Osteocyte (in vitro differentiated cells): ENCODE measurements around the gene FCHSD2. TPM values are rescaled to one million over a fixed set of nuclear protein-coding genes. Genes with fewer than 3 reads are reported as not detected.

ENCODE experiments used
- DNase-seq: peaks from one replicate; pipeline ENCODE4 v3.0.0; 2021; ENCODE audit warnings: mixed read lengths; ENCODE audit not compliant: unreplicated experiment; ENCODE audit errors: extremely low spot score
- H3K27ac Mint-ChIP-seq: one replicate; pipeline ENCODE4 v1.8.0; 2021; ENCODE audit warnings: mild to moderate bottlenecking, mixed read lengths; ENCODE audit not compliant: unreplicated experiment
- H3K27me3 Mint-ChIP-seq: one replicate; pipeline ENCODE4 v1.8.0; 2021; ENCODE audit warnings: mixed read lengths; ENCODE audit not compliant: unreplicated experiment
- H3K36me3 Mint-ChIP-seq: one replicate; pipeline ENCODE4 v1.8.0; 2021; ENCODE audit warnings: mixed read lengths; ENCODE audit not compliant: unreplicated experiment
- H3K4me1 Mint-ChIP-seq: one replicate; pipeline ENCODE4 v1.8.0; 2021; ENCODE audit warnings: mixed read lengths; ENCODE audit not compliant: unreplicated experiment
- H3K4me3 Mint-ChIP-seq: one replicate; pipeline ENCODE4 v1.8.0; 2021; ENCODE audit warnings: mild to moderate bottlenecking, moderate library complexity, mixed read lengths; ENCODE audit not compliant: unreplicated experiment
- H3K9me3 Mint-ChIP-seq: one replicate; pipeline ENCODE4 v1.8.0; 2021; ENCODE audit warnings: mixed read lengths; ENCODE audit not compliant: unreplicated experiment
- CTCF ChIP-seq: fragments of 200-600 bp; sonication (generic); IDR thresholded peaks from 2 replicates; pipeline ENCODE4 v1.5.0; 2021; ENCODE audit warnings: antibody characterized with exemption, mild to moderate bottlenecking, moderate library complexity
- total RNA-seq: library from RNA; stranded (reverse); gene quantifications from 2 replicates; pipeline ENCODE4 v1.2.1, GENCODE V29; 2021

The FCHSD2 gene
- total RNA-seq, 1 donor from 2014 or later: 39.4 TPM

GRCh38 chr11:72834905-72835304 lies 307.2 kb downstream of the FCHSD2 start:
- H3K9me3 Mint-ChIP-seq: no peaks in the 10 kb centered on the region
- H3K4me3 Mint-ChIP-seq: no peak overlapping the region
- DNase-seq: no peak
- H3K27ac Mint-ChIP-seq: no peak overlapping the region
- H3K4me1 Mint-ChIP-seq: peaks cover 20% of the 10 kb centered on the region
- TF ChIP-seq CTCF: no peak
- H3K27me3 Mint-ChIP-seq: no peaks in the 10 kb centered on the region
- peaks cover 11% of the 10 kb centered on the region for H3K36me3 Mint-ChIP-seq

DNA sequence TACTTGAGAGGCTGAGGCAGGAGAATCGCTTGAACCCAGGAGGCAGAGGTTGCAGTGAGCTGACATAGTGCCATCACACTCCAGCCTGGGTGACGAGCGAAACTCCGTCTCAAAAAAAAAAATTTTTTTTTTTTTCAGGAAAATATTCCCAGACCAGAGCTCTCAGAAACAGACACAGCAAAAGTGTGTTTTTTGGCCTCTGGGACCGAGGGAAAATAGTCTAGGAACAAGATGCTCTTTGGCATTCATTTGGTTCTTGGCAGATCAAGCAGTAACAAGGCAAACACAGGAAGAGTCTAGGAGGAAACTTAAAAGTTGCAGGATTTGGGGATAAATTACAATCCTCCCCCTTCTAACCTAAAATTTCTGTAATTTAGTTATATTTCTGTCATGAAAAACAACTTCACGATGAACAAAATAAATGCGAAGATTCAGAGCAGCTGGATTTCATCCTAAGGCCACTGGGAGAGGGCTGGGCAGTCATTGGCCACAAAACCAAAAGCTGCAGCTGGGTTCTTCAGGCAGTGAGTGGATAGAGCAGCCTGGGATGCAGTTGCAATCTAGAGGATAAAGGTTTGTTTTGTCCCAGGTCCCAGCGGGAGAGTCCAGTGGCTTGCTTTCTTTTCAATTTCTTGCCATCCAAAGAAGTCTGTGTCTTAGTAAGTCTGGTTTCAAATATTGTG lies 308.2 kb downstream of the FCHSD2 start:
- peak; percentile 42 for DNase-seq
- Mint-ChIP-seq H3K27me3 (no peaks in the 10 kb centered on the region), H3K9me3 (no peaks in the 10 kb centered on the region), H3K4me3 (no peak overlapping the region), H3K27ac (no peak overlapping the region), H3K36me3 (peaks cover 9% of the 10 kb centered on the region), H3K4me1 (peaks cover 20% of the 10 kb centered on the region)
- no peak for TF ChIP-seq CTCF

DNA sequence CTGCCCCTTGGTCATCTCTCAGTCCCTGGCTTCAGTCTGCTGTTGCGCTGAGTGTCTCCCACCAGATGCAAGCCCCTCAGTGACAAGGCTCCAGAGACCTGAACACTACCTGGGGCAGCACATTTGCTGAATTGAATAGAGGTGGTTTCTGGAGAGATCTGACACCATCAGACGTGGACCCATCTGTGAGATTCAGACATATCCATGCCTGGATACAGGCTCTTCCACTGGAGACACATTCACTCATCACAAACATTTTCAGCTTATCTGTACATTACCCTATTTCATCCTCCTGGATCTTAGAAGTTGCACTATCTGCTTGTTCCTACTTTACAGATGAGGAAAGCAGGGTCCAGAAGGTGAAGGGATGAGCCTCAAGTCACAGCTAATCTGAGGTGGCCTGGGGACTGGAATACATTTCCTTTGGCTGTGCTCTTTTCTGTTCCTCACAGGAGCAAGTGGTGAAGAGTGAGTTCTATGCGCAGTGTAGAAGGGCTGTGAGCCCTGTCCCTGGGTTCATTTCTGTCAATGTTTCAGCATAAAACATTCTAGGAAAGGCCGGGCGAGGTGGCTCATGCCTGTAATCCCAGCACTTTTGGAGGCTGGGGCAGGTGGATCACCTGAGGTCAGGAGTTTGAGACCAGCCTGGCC lies 308.9 kb downstream of the FCHSD2 start:
- no peaks in the 10 kb centered on the region for H3K9me3 Mint-ChIP-seq
- H3K27ac Mint-ChIP-seq: no peak overlapping the region
- DNase-seq: no peak
- TF ChIP-seq CTCF: no peak
- H3K4me1 Mint-ChIP-seq: peaks cover 20% of the 10 kb centered on the region
- no peak overlapping the region for H3K4me3 Mint-ChIP-seq
- H3K27me3 Mint-ChIP-seq: no peaks in the 10 kb centered on the region
- peaks cover 8% of the 10 kb centered on the region for H3K36me3 Mint-ChIP-seq

- no peak for DNase-seq
- Mint-ChIP-seq H3K9me3 (no peaks in the 10 kb centered on the region), H3K27ac (no peak overlapping the region), H3K27me3 (no peaks in the 10 kb centered on the region), H3K36me3 (peaks cover 8% of the 10 kb centered on the region), H3K4me1 (peaks cover 22% of the 10 kb centered on the region), H3K4me3 (no peak overlapping the region)
- TF ChIP-seq CTCF: no peak
These were observed 309.6 kb downstream of the FCHSD2 start for GRCh38 chr11:72832301-72833082.
